IMR-90 (cell line): ENCODE data around the gene COL23A1. TPM values are rescaled to one million over a fixed set of nuclear protein-coding genes. Genes with fewer than 3 reads are reported as not detected.

Experiments
- ATAC-seq: fragments of 200-7000 bp; cut with Tn5 transposase; 2 replicates; pipeline ENCODE4 v1.9.1; 2020; ENCODE audit warnings: low read depth, mild to moderate bottlenecking, moderate library complexity
- BruUV-seq: library from RNA; stranded (reverse); fragments of 400-500 nt; replicated peaks from 2 replicates; lab custom pipeline; 2021; lab: Mats Ljungman, UMichigan
- CTCF ChIA-PET: fragments of 300-600 bp; formaldehyde crosslinking; extraction: SDS; loops from one replicate; lab custom pipeline; 2021; ENCODE audit warnings: antibody characterized with exemption; lab: Yijun Ruan, JAX
- POLR2A ChIA-PET: fragments of 300-600 bp; sonication (Branson Sonifier 250); formaldehyde crosslinking; loops from one replicate; lab custom pipeline; 2022; ENCODE audit warnings: antibody characterized with exemption; ENCODE audit not compliant: unreplicated experiment; lab: Charles Lee
- DNase-seq: peaks from one replicate; pipeline ENCODE4 v3.0.0; 2013
- H2AFZ ChIP-seq: replicated peaks from 2 replicates; pipeline ENCODE3; 2013; ENCODE audit warnings: low read length, mild to moderate bottlenecking; ENCODE audit not compliant: poor library complexity
- H2AK5ac ChIP-seq: 2 replicates; pipeline ENCODE4 v1.6.1; 2013; ENCODE audit warnings: low read depth, low read length, inconsistent platforms
- H2AK9ac ChIP-seq: replicated peaks from 2 replicates; pipeline ENCODE3; 2013; ENCODE audit warnings: mild to moderate bottlenecking, low read depth, low read length, moderate library complexity; ENCODE audit not compliant: poor library complexity
- H2BK120ac ChIP-seq: 2 replicates; pipeline ENCODE4 v1.6.1; 2013; ENCODE audit warnings: low read depth, low read length, inconsistent platforms
- H2BK15ac ChIP-seq: 3 replicates; pipeline ENCODE4 v1.6.1; 2013; ENCODE audit warnings: low read depth, low read length, inconsistent platforms
- H2BK20ac ChIP-seq: 2 replicates; pipeline ENCODE4 v1.6.1; 2013; ENCODE audit warnings: low read depth, mild to moderate bottlenecking, inconsistent platforms, low read length, moderate library complexity
- H2BK5ac ChIP-seq: 2 replicates; pipeline ENCODE4 v1.6.1; 2013; ENCODE audit warnings: mild to moderate bottlenecking, low read depth, low read length, inconsistent platforms; ENCODE audit not compliant: poor library complexity, severe bottlenecking
- H3K14ac ChIP-seq: replicated peaks from 2 replicates; pipeline ENCODE4 v1.6.1; 2013; ENCODE audit warnings: low read depth, low read length, inconsistent platforms
- H3K18ac ChIP-seq: 2 replicates; pipeline ENCODE4 v1.6.1; 2013; ENCODE audit warnings: low read depth, low read length, control low read depth
- H3K23ac ChIP-seq: 2 replicates; pipeline ENCODE4 v1.6.1; 2013; ENCODE audit warnings: low read depth, low read length, inconsistent platforms
- H3K27ac ChIP-seq: 2 replicates; pipeline ENCODE4 v1.5.1; 2013; ENCODE audit warnings: mild to moderate bottlenecking, control low read depth, low read length; ENCODE audit not compliant: insufficient read depth
- H3K27me3 ChIP-seq: 2 replicates; pipeline ENCODE4 v1.6.1; 2013; ENCODE audit warnings: low read length; ENCODE audit not compliant: control insufficient read depth, insufficient read depth
- H3K36me3 ChIP-seq: 2 replicates; pipeline ENCODE4 v1.6.1; 2013; ENCODE audit warnings: low read length, mixed read lengths; ENCODE audit not compliant: control insufficient read depth, insufficient read depth
- H3K4ac ChIP-seq: 2 replicates; pipeline ENCODE4 v1.6.1; 2013; ENCODE audit warnings: low read depth, low read length, inconsistent platforms
- H3K4me1 ChIP-seq: 2 replicates; pipeline ENCODE4 v1.6.1; 2013; ENCODE audit warnings: low read length, mixed read lengths; ENCODE audit not compliant: control insufficient read depth, insufficient read depth
- H3K4me2 ChIP-seq: 2 replicates; pipeline ENCODE4 v1.6.1; 2013; ENCODE audit warnings: low read depth, mild to moderate bottlenecking, control low read depth, low read length, moderate library complexity
- H3K4me3 ChIP-seq: 2 replicates; pipeline ENCODE4 v1.5.1; 2013; ENCODE audit warnings: low read depth, mild to moderate bottlenecking, control low read depth, low read length, moderate library complexity; ENCODE audit not compliant: insufficient read depth
- H3K56ac ChIP-seq: 2 replicates; pipeline ENCODE4 v1.6.1; 2013; ENCODE audit warnings: low read length, inconsistent platforms; ENCODE audit not compliant: insufficient read depth; ENCODE audit errors: extremely low read depth
- H3K79me1 ChIP-seq, 2 experiments: 2 replicates each; pipeline ENCODE4 v1.6.1; 2013; ENCODE audit warnings: low read length in 2 of 2, inconsistent platforms in 1 of 2, low read depth in 1 of 2
- H3K9ac ChIP-seq: 2 replicates; pipeline ENCODE4 v1.6.1; 2013; ENCODE audit warnings: low read depth, low read length, control low read depth
- H3K9me1 ChIP-seq: 2 replicates; pipeline ENCODE4 v1.6.1; 2013; ENCODE audit warnings: low read length, inconsistent platforms; ENCODE audit not compliant: insufficient read depth
- H3K9me3 ChIP-seq: 2 replicates; pipeline ENCODE4 v1.6.1; 2013; ENCODE audit warnings: low read length; ENCODE audit not compliant: control insufficient read depth, insufficient read depth
- H4K20me1 ChIP-seq: 2 replicates; pipeline ENCODE4 v1.6.1; 2013; ENCODE audit warnings: low read length, inconsistent platforms; ENCODE audit not compliant: insufficient read depth
- H4K5ac ChIP-seq: 2 replicates; pipeline ENCODE4 v1.6.1; 2013; ENCODE audit warnings: mild to moderate bottlenecking, low read depth, low read length, control low read depth
- H4K8ac ChIP-seq, 2 experiments: 2 replicates each; pipeline ENCODE4 v1.6.1; 2013; ENCODE audit warnings: low read depth in 2 of 2, low read length in 2 of 2, control low read depth in 1 of 2, inconsistent platforms in 1 of 2
- H4K91ac ChIP-seq: 2 replicates; pipeline ENCODE4 v1.6.1; 2013; ENCODE audit warnings: low read depth, low read length, inconsistent platforms; ENCODE audit not compliant: insufficient read depth
- BHLHE40 ChIP-seq: fragments of 150-350 bp; IDR thresholded peaks from 2 replicates; pipeline ENCODE4 v1.6.1; 2016; ENCODE audit warnings: mild to moderate bottlenecking, low read depth, low read length
- CEBPB ChIP-seq: IDR thresholded peaks from 2 replicates; pipeline ENCODE4 v1.6.1; 2012; ENCODE audit warnings: low read depth, low read length, improper control_type of control experiment
- CHD1 ChIP-seq: IDR thresholded peaks from 2 replicates; pipeline ENCODE4 v1.6.1; 2012; ENCODE audit warnings: low read depth, low read length, improper control_type of control experiment
- CTCF ChIP-seq: conservative IDR thresholded peaks from 2 replicates; pipeline ENCODE4 v1.5.1; 2012; ENCODE audit warnings: mild to moderate bottlenecking, low read depth, low read length, improper control_type of control experiment
- ELK1 ChIP-seq: fragments of 150-350 bp; IDR thresholded peaks from 2 replicates; pipeline ENCODE4 v1.6.1; 2016; ENCODE audit warnings: low read depth, mild to moderate bottlenecking, low read length, moderate library complexity, borderline replicate concordance
- MAFK ChIP-seq: IDR thresholded peaks from 2 replicates; pipeline ENCODE4 v1.6.1; 2012; ENCODE audit warnings: low read depth, low read length, improper control_type of control experiment
- MAZ ChIP-seq: IDR thresholded peaks from 2 replicates; pipeline ENCODE4 v1.6.1; 2012; ENCODE audit warnings: low read depth, mild to moderate bottlenecking, low read length, improper control_type of control experiment, moderate library complexity, borderline replicate concordance
- MXI1 ChIP-seq: IDR thresholded peaks from 2 replicates; pipeline ENCODE4 v1.6.1; 2012; ENCODE audit warnings: low read depth, mild to moderate bottlenecking, low read length, moderate library complexity, borderline replicate concordance
- POLR2A ChIP-seq: IDR thresholded peaks from 2 replicates; pipeline ENCODE4 v1.6.1; 2012; ENCODE audit warnings: mild to moderate bottlenecking, low read depth, low read length
- RAD21 ChIP-seq: IDR thresholded peaks from 2 replicates; pipeline ENCODE4 v1.6.1; 2012; ENCODE audit warnings: low read length, improper control_type of control experiment
- RCOR1 ChIP-seq: IDR thresholded peaks from 2 replicates; pipeline ENCODE4 v1.6.1; 2012; ENCODE audit warnings: mild to moderate bottlenecking, low read length, improper control_type of control experiment; ENCODE audit not compliant: insufficient replicate concordance
- RFX5 ChIP-seq: IDR thresholded peaks from 2 replicates; pipeline ENCODE4 v1.8.0; 2012; ENCODE audit warnings: low read depth, mild to moderate bottlenecking, low read length, moderate library complexity
- SMC3 ChIP-seq: fragments of 150-350 bp; IDR thresholded peaks from 2 replicates; pipeline ENCODE4 v1.6.1; 2016; ENCODE audit warnings: low read depth, mild to moderate bottlenecking, antibody characterized with exemption, low read length, moderate library complexity
- USF2 ChIP-seq: fragments of 150-350 bp; IDR thresholded peaks from 2 replicates; pipeline ENCODE4 v1.6.1; 2017; ENCODE audit warnings: mild to moderate bottlenecking, antibody characterized with exemption, low read length, low read depth
- WGBS, 2 experiments: methylation state at CpG; one replicate each; pipeline versions ENCODE4 v1.1.5 to v1.1.7; 2013; ENCODE audit warnings: missing lambda C conversion rate in 2 of 2; ENCODE audit not compliant: insufficient read length in 1 of 2; ENCODE audit errors: extremely low coverage in 2 of 2; 5-methylcytosine and 5-hydroxymethylcytosine counted together
- dilution Hi-C: fragments of 300-500 bp; cut with HindIII; formaldehyde crosslinking; loops from one replicate; pipeline ENCODE4 v1.14.3; 2018; ENCODE audit warnings: low sequenced_read_pairs; ENCODE audit not compliant: unreplicated experiment
- in situ Hi-C: fragments of 300-500 bp; cut with MboI; formaldehyde crosslinking; loops from 3 replicates; pipeline ENCODE4 v1.14.3; 2019; ENCODE audit warnings: low sequenced_read_pairs, inconsistent platforms, mixed read lengths
- intact Hi-C: fragments of 100-400 bp; cut with micrococcal nuclease; formaldehyde crosslinking; loops from 2 replicates; pipeline ENCODE4 v1.10.0; 2022
- polyA plus RNA-seq, 3 experiments: library from polyadenylated mRNA; depleted of rRNA; stranded (reverse); fragments of >200 nt; gene quantifications; 2 replicates each; pipeline ENCODE4 v1.2.3, GENCODE V29; 2012; ENCODE audit warnings: low replicate concordance in 1 of 3
- total RNA-seq: library from RNA; depleted of rRNA; stranded (reverse); fragments of >200 nt; gene quantifications from 2 replicates; pipeline ENCODE4 v1.2.3, GENCODE V29; 2012

COL23A1 gene
- total and polyA plus RNA-seq, 2 of the 4 experiments (the other 2 are of a cell fraction): not detected

- H4K5ac ChIP-seq: no peak overlapping the region
- H3K9me1 ChIP-seq: no peaks in the 10 kb centered on the region
- H3K36me3 ChIP-seq: no peaks in the 10 kb centered on the region
- H3K27me3 ChIP-seq: peaks cover 28% of the 10 kb centered on the region
- H3K79me1 ChIP-seq: no peaks in the 10 kb centered on the region
- ChIA-PET POLR2A (no interaction called here), CTCF (no interaction called here)
- H3K4ac ChIP-seq: no peak overlapping the region
- intact Hi-C loops (loop anchor here (1.0 kb wide), 2 partner anchors 307 to 311 kb away; no protein-coding TSS in a partner anchor), dilution Hi-C loops (no loop called here), in situ Hi-C loops (no loop called here)
- H2BK5ac ChIP-seq: no peak overlapping the region
- no peak overlapping the region for H3K56ac ChIP-seq
- no peak overlapping the region for H3K23ac ChIP-seq
- no peak overlapping the region for H3K4me3 ChIP-seq
- H4K8ac ChIP-seq: no peak overlapping the region
- no TSS peak for BruUV-seq
- H3K4me2 ChIP-seq: no peak overlapping the region; the same call in 1 of the 2 replicates
- H3K9me3 ChIP-seq: 0 out of 2 replicates have a peak, but pooled peaks cover 1% of the 10 kb centered on the region
- no peak overlapping the region for H3K9ac ChIP-seq
- H2BK20ac ChIP-seq: no peak overlapping the region
- no peak overlapping the region for H2AFZ ChIP-seq
- ATAC-seq: no peak
- no peak for TF ChIP-seq SMC3
- no peak for TF ChIP-seq RAD21
- TF ChIP-seq RFX5: no peak
- TF ChIP-seq CHD1: no peak
- no peak for TF ChIP-seq POLR2A
- no peak for TF ChIP-seq BHLHE40
- TF ChIP-seq CEBPB: no peak
- no peak for TF ChIP-seq RCOR1
- TF ChIP-seq MAFK: no peak
- no peak for TF ChIP-seq ELK1
- no peak for TF ChIP-seq USF2
- TF ChIP-seq CTCF: no peak
- no peak for TF ChIP-seq MXI1
- TF ChIP-seq MAZ: no peak
- peak; percentile 4 for DNase-seq
- no peak overlapping the region for H3K18ac ChIP-seq
- no CpG with 5 or more reads among the region's 9 CpGs for WGBS, 2 experiments
- H2AK5ac ChIP-seq: no peak overlapping the region
- H4K91ac ChIP-seq: no peak overlapping the region
- no peak overlapping the region for H3K14ac ChIP-seq
- H3K4me1 ChIP-seq: no peaks in the 10 kb centered on the region
- no peak overlapping the region for H2BK120ac ChIP-seq
- no peak overlapping the region for H2BK15ac ChIP-seq
- H2AK9ac ChIP-seq: no peak overlapping the region
- no peak overlapping the region for H3K27ac ChIP-seq
- no peaks in the 10 kb centered on the region for H4K20me1 ChIP-seq
Measured at GRCh38 chr5:178590924-178591423, 781 bp upstream of the COL23A1 start.
